ENCODE results near the gene CACNA1C.
"Not testable (repeated sequence)": the region's sequence is repeated elsewhere in the genome, so short reads cannot be mapped to it uniquely, and the experiment has no call there.

CACNA1C gene

DNA sequence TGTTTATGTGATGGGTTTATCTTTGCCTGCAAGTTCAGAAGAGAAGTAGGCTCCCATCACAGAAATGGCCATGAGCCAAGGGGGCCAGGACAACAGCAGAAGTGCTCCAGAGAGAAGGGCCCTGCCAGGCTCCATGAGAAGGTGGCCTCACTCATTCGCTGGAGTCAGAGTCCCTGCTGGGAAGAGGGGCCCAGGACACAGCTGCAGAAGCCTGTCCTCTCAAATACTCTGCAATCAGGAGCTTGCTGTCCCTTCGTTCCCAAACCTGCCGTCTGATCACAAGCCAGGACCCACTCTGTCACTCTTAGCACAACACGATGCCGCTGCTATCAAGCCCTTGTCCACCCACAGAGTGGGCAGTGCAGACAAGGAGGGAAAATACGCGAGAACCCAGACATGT lies 435.8 kb downstream of the CACNA1C start:
- DNase-seq (ENCODE audit: low read depth), result no peak

DNA sequence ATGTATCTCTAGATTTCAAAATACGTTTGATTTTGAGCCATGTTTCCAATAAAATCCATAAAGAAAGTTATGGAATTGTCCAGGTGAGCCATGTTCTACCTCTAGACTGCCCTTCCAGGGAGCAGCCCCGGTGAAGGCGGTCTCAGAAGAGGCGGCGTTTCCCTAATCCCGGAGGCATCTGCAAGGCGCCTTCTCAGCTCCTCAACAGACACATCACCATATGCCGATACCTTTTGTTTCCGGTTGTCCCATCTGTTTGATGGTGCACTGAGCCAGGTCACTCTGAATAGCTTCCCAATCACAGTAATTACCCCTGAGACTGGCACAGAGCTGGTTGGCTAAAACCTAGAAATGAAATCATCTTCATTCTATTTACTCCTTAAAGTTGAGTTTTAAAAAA lies 436.5 kb downstream of the CACNA1C start:
- no peak for DNase-seq (ENCODE audit: low read depth)

DNA sequence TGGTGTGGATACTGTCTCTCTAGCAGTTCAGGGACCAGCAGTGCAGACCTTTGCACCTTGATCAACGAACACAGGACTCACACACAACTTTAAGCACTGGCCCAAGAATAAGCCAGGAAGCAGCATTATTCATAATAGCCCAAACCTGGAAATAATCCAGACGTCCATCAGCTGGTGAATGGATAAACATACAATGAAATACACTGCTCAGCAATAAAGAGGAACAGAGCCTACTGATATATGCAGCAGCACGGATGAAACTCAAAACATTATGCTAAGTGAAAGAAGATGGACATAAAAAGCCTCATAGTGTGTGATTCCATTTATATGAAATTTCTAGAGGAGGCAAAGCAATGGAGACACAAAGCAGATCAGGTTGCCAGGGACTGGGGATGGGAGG lies 438.0 kb downstream of the CACNA1C start:
- DNase-seq (ENCODE audit: low read depth), result no peak

DNA sequence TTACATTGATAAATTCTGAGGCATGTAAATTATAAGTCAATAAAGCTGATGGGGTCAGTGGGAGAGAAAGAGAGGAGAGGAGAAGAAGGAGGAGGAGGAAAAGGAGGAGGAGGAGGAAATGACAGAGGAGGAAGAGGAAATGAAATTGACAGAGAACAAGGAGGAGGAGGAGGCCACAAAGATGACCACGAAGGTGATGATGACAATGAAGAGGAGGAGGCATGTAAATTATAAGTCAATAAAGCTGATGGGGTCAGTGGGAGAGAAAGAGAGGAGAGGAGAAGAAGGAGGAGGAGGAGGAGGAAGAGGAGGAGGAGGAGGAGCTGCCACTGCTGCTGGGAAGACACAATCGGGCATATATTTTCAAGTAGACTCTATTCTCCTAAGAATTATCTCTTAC lies 438.6 kb downstream of the CACNA1C start:
- DNase-seq (ENCODE audit: low read depth), result not testable (repeated sequence)

DNA sequence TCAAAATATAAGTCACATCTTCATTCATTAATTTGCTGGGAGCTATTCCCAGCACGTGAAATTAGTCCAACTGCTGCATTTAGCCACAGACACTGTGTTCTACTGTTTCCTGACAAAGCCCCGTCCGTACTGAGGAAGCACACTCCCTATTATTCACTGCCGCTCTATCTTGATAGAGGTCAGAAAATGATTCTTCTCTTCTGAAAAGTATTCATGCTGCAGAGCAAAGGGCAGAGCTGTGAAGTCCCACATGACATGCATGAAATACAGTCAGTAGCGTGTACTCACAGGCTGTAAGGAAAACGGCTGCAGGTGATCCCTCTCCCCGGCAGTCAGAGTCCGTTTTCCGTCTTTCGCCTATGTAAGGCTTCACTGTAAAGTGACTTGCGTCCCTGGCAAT lies 439.4 kb downstream of the CACNA1C start:
- DNase-seq (ENCODE audit: low read depth), result no peak

DNA sequence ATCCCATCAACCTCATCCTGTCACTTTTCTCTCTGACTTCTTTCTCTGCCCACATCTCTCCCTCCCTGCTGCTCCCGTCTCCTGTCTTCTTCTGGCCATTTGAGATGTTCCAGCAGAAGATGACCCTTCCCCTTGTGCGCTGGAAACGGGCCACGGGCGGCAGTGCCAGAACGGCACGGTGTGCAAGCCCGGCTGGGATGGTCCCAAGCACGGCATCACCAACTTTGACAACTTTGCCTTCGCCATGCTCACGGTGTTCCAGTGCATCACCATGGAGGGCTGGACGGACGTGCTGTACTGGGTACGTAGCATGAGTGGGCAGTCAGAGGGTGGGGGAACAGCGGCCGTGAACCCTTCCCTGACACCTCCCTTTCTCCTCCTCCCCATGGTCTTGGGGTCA lies 440.3 kb downstream of the CACNA1C start:
- DNase-seq (ENCODE audit: low read depth), result no peak

DNA sequence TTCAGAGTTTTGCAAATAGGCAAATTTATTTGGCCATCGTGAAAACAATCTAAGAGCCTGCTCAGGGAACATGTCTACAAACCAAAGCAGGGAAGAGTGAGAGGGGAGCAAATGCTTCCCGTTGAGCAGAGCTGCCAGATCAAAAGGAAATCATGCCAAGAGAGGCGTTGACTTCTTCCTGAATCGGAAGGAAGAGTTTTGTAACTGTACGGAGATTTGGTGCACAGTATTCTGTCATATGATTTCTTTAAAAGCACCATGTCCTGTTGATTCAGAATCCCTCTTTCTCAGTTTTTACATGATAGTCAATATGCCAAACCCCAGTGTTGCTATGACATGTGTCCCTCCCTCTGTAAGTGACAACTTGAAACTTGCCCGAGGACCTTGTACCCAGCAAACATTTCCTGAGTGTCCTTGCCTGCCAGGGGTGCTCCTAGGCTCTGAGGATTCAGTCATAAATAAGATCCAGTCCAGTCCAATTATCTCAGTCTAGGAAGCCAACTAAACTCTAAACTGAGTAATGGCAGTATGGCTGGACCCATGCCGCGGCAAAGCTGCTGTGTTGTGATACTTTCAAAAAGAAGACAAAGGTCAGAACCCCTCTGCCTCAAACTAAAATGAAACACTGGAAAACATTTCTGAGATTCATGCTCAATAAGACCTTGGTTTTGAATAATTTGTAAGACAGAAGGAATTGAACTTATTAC lies 441.9 kb downstream of the CACNA1C start:
- no peak for DNase-seq (ENCODE audit: low read depth)

DNA sequence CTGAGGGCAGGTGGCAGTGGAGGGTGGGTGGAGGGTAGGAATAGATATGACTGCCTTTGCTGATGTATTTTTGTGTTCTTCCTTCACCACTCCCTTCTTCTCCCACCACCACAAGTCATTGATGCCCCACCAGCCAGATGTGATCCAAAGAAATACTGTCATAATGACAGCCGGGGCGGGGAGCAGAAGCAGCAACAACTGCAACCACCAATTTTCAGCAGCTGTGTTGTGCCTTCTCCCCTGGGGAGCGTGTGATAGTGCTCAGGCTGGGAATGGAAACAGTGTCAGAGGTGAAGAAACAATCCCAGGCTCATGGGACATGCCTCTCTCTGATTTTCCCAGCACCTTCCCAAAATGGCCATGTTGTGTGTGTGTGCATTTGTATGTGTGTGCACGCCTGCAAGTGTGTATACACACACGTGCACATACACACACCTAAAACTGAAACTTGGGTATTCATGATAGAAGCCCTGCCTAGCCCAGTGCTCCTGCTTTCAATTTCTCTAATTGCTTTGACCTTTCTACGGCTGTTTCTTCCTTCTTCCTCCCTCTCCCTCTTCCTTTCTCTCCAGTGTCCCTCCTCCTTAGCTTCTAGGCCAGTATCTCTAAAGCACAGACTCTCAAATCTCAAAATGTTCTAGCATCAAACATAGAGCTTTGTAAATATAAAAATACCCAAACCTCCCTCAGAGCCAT lies 442.8 kb downstream of the CACNA1C start:
- no peak for DNase-seq (ENCODE audit: low read depth)

DNA sequence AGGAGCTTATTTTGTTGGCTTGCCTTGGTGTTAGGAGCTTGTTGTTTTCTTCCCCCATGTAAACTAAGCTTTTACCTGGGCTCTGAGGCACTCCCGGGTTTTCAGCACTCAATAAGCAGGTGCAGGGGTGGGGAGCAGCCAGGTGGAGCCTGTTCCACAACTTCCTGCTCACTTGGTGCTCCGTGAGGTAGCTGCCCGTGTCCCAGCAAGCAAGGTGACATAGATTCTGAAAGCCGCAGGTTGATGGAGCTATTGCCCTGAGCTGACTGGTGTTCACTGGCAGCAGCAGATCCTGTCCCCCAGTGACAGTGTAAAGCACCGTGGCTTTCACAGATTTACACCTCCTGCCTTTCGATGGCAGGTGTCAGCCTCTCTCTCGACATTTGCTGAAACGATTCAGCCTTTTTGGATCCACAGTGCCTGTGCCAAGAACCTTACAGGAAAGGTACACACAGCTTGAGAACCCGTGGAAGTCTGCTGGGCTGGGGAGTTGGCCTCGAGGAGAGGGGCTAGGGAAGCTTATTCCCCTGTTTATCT lies 446.2 kb downstream of the CACNA1C start:
- DNase-seq (ENCODE audit: low read depth), result no peak

DNA sequence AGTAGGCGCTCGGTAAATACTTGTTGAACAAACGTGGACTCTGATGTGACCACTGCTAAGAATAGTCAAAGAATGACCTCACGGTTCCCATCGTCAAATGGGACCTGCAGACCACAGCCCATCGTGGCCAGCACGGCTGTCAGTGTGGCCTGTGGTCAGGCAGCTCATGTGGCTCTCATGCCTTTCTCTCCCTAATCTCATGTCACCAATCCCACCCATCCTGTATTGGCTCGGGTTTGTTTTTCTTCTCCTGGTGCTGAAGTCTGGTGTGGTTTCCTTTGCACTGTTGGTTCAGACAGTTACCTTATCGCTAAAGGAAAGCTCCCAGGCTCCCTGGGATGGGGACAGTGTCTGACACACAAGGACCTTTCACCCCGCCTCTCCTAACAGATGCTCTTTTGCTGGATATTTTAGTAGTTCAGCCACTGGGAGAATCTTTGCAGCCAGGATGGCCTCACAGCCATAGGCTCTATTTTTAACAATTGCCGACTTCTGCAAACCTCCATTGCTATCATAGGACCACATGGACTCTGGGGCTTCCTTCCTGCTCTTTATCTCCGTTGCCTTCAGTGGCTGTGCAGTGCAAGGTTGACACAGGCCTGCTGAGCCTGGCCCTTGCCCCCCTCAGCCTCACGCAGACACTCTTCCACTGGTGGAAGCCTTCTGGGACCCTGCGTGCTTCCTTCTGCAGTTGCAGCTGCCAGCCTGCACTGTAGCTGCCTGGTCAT lies 448.8 kb downstream of the CACNA1C start:
- DNase-seq (ENCODE audit: low read depth), result no peak

DNA sequence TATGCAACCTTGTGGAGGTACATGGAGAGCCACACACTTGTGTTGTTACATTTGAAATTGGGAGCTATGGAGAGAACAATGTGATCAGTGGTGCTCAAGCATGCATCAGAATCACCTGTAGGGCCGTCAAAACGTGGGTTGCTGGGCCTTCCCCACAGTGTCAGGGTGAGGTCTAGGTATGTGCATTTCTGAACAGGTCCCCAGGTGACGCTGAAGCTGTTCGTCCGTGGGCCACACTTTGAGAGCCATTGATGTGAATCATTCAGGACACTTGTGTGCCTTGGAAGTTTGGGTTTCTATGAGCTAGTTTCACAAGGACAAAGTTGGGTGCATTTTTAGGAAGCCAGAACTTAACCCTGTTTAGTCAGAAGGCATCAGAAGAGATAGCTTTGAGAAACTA lies 450.2 kb downstream of the CACNA1C start:
- DNase-seq (ENCODE audit: low read depth), result no peak

DNA sequence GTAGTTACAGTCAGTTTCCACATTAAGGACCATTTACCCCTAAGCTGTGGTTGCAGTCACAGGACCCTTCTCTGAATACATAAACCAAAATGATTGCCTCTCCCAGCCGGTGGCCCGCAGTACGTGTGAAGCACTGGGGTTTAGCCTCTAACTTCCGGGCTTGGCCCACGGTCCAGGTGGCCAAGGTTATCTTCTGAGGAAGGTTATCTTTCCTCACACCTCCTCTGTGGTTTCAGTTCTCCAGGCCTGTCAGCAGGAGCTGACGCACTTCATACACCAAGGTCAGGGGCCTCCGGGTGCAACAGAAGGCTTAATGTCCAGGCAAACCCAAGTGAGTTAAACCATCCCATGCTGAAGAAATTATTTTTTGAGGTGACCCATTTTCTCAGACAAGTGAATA lies 451.0 kb downstream of the CACNA1C start:
- no peak for DNase-seq (ENCODE audit: low read depth)

DNA sequence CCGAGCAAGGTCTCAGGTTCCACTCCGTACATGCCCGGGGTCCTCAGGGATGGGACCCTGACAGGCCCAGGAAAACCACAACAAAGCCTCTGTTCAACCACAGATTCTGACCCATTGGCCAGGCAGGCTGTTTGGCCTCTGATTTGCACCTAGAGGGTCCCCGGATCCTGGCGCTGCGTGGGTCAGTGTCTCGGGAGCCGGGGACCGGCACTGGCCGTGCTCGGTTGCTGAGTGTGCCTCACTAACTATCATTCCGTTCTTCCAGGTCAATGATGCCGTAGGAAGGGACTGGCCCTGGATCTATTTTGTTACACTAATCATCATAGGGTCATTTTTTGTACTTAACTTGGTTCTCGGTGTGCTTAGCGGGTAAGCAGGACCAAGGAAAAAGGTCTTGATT lies 451.8 kb downstream of the CACNA1C start:
- no peak for DNase-seq (ENCODE audit: low read depth)

DNA sequence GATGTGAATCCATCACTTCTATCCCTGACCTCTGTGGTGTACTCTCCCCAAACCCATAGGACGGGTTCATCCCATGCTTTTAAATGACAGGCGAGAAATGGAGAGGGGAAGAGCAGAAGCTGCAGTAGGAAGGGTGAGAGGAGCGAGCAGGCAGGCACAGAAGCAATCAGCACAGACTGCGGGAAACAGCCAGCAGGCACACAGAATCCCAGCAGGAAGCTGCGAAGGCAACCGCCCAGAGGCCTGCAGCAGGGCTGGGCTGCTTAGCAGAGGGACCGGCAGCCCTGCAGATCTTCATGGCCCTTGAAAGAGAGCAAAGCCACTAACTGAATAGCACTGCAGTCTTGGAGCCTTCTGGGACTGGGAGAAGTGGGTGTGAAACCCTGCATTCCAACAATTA lies 455.0 kb downstream of the CACNA1C start:
- no peak for DNase-seq (ENCODE audit: low read depth)

DNA sequence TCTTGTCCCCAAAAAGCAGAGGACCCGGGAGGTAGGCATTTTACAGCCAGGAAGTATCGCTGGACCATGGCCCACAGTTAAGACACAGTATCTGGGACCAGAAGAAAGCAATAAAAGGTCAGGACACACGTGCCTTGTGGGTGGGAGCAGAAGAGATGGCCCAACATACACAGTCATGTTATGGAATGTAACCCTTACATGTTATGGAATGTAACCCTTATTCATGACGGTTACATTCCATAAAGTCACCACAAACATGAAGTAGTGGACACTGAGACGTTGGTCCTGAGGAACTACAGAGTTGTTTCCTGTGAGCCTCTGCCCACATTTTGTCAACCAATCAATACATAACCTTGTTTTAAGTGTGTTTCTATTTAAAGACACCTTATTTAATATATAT lies 456.4 kb downstream of the CACNA1C start:
- peak; percentile 2 for DNase-seq (ENCODE audit: low read depth)

DNA sequence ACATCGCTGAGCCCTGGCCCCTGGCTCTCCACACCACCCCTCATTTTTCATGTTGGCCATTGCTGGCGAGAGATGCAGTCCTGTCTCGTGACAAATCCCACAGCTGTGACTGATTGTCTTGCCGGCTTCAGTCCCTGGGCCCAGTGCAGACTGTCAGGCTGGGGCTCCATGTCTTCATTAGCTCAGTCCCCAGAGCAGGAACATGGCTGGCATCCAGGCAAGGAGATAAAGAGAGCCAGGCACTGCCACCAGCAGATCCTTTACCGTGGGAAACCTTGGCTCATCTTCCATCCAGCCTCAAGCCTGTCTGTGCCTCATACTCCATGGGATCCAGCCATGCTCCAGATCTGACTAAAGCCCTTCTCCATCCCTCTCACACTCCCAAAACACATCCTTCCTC lies 457.3 kb downstream of the CACNA1C start:
- no peak for DNase-seq (ENCODE audit: low read depth)

DNA sequence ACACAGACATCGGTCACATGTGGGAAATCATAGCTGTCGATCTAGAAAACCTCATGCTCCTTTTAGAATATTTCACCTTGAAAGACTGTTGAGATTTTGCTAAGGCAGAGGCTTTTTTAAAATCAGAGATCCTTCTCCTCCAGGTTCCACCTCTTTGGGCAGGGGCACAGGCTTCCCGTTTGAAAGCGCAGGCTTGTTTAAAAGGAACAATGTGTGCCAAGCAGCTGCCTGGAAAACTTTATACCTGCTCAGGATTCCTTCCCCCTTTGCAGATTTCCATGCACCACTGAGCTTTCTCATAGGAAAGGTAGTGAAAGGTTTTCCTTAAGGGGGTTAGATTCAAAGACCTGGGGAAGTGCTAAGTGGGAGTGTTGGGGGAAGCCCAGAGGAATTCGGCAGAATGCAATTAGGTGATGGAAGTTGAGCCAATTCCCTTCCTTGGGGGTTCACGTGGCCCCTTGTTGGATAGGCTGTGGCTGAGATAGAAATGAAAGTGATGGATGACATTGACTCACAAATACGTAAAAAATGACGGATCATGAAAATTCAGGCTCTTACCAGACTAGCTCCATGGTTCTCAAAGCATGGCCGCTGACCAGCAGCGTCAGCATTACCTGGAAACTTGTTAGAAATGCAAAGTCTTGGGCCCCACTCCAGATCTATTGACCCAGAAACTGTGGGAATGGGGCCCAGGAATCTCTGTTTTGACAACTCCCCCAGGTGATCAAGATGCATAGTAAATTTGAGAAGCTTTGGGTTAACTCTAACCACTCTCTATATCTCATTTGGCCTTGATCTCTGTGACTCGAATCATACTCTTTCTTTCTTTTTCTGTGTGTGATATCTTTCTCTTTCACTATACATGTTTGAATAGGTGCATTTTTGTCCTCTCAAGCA lies 460.6 kb downstream of the CACNA1C start:
- DNase-seq (ENCODE audit: low read depth), result no peak

DNA sequence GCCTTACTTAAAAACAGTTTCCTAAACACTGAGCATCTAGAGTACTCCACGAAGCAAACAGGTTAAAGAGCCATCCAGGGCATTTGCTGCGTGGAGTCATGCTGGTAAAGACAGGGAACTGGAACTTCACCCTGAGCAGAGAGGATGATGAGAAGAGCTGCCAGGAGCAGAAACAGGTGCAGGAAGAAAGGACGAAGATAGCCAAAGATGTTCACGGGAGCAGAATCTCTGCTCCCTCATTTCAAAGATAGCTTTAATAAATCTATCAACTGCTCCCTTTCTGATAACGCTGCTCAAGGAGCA lies 461.2 kb downstream of the CACNA1C start:
- no peak for DNase-seq (ENCODE audit: low read depth)

DNA sequence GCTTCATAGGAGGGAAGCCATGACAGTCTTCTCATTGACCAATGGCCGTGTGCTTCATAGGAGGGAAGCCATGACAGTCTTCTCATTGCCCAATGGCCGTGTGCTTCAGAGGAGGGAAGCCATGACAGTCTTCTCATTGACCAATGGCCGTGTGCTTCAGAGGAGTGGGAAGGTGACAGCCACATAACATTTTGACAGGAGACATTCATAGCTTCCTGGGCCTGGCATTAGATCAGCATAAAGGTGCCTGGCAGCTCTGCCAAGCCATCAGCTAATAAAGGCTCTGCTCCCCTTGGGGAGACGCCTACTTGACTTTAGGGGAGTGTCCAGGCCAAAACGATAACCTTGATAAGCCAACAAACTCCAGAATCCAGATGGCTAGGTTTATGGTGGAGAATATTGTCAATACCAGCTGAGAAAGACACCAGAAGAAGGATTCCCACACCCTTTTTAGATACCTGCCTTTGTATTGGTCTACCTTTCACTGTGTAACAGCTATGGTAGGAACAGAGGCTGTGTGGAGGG lies 468.0 kb downstream of the CACNA1C start:
- DNase-seq (ENCODE audit: low read depth), result no peak

DNA sequence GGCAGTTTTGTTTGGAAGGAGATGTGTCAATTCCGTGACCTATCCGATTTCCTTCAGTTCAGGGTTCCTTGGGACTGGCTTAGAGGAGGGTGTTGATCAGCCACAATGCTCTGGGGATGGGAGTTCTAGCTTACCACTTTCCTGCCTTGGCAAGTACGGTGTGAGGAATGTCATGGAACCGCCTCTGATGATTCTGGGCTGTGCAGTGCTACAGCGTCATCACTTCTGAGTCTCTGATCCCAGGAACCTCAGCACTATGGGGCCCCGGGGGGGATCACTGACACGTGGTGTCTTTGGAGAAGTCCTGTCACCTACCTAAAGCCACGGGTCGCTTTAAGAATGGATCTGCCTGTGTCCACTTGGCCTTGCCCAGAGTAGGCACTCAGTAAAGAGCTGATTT lies 470.5 kb downstream of the CACNA1C start:
- DNase-seq (ENCODE audit: low read depth), result no peak

DNA sequence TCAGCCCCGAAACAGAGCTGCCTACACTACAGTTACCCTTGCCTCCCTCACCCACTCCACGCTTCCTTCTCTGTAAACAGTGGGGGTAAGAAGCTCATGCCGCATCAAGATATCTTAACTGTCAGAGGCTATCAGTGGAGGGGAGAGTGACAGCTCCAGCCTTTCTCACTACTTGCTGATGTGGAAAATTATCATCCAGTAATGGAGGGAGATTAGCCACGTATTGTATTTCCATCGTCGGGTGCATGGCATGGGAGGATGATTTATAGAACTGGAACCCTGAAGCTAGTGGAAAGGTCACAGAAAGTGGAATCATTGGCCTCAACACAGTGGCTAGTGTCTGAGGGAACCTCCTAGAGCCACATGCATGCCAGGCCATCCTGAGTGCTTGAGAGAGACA lies 471.1 kb downstream of the CACNA1C start:
- no peak for DNase-seq (ENCODE audit: low read depth)

DNA sequence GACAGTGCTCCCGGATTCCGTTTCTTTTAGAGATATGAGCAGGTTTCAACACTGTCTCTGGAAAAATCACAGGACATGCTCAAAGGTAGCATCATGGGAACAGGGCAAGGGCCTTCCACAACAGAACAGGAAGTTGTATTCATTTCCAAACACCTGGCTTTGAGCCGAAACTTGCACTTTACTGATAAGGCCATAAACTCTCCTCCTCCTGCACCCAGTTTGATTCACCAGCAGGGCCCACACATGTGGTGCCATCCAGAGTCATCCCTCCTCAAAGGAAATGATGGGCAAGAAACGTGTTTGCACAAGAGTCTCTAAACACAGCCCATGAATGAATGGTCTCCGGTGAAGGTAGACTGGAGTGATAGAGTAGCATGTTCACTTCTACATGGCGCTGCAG lies 473.6 kb downstream of the CACNA1C start:
- no peak for DNase-seq (ENCODE audit: low read depth)
